Measurements from ENCODE around the gene WASF3. TPM values are rescaled to one million over a fixed set of nuclear protein-coding genes. Genes with fewer than 3 reads are reported as not detected.
A peak's percentile ranks its signal among the peaks of the same experiment; 100 is the strongest.

Gene WASF3
- total RNA-seq, 1 donor from 2014 or later, result 7.1 TPM

- no peak for DNase-seq
Measured at GRCh38 chr13:26685606-26686005, 128.1 kb downstream of the WASF3 start.

GRCh38 chr13:26686285-26686684 is 128.8 kb downstream of the WASF3 start:
- no peak for DNase-seq

- DNase-seq, result no peak
Measured at GRCh38 chr13:26688286-26688685, 130.8 kb downstream of the WASF3 start.

DNA sequence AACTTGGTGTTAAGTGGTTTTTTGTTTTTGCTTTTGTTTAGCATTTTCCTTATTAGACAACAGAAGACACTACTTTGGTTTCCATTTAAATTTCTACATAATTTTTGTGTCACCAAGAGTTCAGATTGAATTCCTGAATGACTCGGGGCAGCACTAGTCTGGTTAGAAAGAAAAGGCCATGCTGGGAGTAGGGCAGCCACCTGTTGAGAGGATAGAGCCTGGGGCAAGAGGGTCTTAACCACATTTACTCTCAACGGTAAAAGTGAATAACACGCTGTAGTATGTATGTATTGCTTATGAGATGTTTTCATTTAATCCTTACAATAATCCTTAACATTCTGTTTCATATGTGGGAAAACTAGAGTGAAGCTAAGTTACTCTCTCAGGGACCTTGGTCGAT is 131.5 kb downstream of the WASF3 start:
- no peak for DNase-seq

- no peak for DNase-seq
Measured at GRCh38 chr13:26693749-26694463, 136.4 kb downstream of the WASF3 start.

DNA sequence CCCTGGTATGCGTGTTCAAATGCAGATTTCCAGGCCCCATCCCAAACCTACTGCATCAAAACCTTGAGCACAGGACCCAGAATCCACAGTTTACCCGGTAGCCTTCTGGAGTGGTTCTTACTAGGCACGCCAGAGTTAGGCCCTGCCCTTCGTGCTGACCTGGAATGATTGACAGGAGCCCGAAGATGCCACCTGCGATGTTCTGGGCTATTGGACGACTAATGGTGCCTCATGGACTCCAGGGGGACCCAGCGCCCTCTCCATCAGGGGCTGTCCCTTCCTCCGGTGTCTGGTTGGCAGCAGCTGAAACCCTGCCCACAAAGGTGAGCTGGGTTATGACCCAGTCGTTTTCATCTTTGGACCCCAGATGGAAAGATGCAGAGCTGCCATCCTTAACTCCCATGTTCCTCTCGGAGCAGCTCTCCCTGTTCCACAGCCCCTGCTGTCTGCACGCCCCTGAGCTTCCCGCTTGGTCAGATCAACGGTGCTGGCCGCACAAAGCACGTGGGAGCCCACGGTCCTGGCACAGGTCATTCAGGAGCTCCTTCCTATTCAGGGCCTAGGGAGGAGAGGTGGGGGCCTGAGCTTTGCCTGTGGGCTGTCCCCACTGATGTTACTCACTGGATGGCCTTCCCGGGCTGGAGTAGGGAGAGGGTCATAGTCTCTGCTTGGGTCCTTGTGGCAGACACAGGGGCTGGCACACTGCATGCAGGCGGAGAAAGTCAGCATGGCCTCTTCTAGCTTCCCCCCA is 137.3 kb downstream of the WASF3 start:
- no peak for DNase-seq

GRCh38 chr13:26695360-26695705 is 137.8 kb downstream of the WASF3 start:
- no peak for DNase-seq

GRCh38 chr13:26695891-26696311 is 138.4 kb downstream of the WASF3 start:
- no peak for DNase-seq

- no peak for DNase-seq
Measured at GRCh38 chr13:26697069-26697955, 139.8 kb downstream of the WASF3 start.

DNA sequence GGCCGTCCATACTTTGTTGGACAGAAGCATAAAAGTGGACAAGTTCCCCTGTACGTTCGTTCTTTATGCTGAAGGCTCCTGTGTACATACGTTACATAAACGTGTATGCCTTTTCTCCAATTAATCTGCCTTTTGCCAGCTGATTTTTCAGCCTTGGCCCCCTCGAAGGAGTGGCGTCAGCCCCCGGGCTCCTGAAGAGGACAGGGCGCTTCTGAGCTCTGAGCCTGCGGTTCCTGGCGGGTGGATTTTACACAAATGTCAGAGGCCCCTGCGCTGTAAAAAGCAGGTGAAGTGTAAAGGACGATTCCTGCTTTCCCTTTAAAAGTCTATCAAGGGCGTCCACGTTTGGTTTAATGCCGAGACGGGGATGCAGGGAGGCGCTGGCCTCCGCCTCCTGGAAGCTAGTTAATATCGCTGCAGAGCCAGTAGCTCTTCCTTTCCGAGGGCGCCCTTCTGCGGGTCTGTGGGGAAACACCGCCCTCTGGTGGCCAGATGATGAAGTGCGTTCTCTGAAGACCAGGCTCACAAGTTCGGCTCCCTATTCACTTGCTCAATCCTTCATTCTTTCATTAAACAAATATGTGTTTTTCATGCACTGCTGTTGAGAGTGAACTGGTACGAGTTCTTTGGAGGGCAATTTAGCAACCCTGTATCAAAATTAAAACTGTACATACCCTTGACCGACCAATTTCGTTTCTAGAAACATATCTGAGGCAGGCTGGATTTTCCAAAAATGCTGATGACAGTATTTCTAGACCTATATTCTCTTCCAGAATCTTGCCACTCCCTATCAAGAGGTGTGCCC is 141.1 kb downstream of the WASF3 start:
- DNase-seq, result peak; percentile 94

DNA sequence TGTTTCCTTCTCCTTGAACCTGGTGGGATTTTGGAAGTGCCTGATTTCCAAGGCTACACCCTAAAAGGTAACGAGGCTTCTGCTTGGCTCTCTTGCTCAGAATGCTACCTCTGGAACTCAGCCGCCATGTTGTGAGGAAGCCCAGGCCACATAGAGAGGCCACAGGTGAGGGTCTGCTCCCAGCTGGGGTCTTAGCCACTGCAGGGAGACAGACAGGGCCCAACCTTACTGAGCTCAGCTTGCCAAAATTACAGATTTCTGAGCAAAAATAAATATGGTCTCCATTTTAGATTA is 141.7 kb downstream of the WASF3 start:
- no peak for DNase-seq

DNA sequence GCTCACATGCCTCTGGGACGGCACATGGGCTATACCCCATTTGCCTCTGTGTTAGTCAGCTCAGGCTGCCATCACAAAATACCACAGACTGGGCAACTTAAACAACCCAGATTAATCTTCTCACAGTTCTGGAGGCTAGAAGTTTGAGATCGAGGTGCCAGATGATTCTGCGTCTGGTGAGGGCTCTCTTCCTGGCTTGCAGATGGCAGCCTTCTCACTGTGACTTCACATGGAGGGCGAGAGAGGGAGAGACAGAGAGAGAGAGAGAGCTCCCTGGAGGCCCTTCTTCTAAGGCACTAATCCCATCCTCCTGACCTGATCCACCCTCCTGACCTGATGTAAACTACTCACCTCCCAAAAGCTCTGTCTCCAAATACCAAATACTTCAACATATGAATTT is 148.1 kb downstream of the WASF3 start:
- DNase-seq, result no peak

DNA sequence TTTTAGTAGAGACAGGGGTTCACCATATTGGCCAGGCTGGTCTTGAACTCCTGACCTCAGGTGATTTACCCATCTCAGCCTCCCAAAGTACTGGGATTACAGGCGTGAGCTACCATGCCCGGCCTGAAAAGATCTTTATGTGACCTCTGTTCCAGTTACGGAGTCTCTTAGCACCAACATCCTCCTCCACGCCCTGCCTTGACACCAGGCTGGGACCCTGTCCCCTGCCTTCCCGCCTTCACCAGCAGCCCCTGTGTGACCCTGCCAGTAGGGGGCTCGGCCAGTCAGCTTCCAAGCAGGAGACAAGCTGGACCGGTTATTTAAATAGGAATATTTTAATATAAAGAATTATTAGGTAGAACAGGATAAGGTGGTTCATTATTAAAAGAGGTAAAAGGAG is 148.9 kb downstream of the WASF3 start:
- no peak for DNase-seq

- DNase-seq, result peak; percentile 82
Measured at GRCh38 chr13:26707122-26708006, 149.9 kb downstream of the WASF3 start.

GRCh38 chr13:26708007-26708297 is 150.5 kb downstream of the WASF3 start:
- DNase-seq, result no peak

- no peak for DNase-seq
Measured at GRCh38 chr13:26709461-26709860, 152.0 kb downstream of the WASF3 start.

GRCh38 chr13:26710166-26710565 is 152.7 kb downstream of the WASF3 start:
- DNase-seq, result peak; percentile 49

DNA sequence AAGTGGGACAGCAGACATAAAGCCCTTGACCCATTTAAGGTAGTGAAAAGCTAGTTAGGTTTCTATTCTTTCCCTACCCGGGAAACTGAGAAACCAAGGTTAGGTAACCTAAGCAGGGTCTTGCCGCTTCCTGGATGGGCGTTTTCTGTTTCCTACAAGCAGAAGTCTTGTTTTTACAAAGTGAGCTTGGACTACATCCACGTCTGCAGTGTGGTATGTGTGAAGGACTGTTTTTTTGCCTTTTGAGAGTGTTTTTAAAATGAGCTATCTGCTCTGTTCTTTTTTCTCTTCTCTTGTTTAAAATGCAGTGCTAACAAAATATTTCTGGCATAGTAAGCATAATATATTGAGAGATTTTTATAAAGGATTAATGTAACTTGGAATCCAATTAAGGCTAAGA is 153.7 kb downstream of the WASF3 start:
- no peak for DNase-seq

DNA sequence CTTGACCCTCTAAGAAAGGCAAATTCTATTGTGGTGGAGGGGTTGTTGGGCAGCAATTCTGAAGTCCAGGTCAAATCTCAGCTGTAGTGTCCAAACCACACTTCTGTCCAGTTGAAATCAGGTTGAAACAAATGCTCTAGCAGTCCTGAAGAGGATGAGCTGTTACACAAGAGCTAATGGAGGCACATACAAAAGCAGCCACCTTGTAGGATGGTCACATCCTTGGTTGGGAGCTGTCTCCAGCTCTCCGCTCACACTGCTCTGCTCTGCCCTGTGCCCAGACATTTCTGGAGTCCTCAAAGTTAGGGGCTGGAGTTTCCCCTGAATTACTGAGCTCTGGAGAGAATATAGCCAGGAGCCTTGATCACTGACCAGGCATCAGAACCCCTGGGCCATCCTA is 155.9 kb downstream of the WASF3 start:
- DNase-seq, result no peak

GRCh38 chr13:26716984-26717383 is 159.5 kb downstream of the WASF3 start:
- DNase-seq, result no peak

DNA sequence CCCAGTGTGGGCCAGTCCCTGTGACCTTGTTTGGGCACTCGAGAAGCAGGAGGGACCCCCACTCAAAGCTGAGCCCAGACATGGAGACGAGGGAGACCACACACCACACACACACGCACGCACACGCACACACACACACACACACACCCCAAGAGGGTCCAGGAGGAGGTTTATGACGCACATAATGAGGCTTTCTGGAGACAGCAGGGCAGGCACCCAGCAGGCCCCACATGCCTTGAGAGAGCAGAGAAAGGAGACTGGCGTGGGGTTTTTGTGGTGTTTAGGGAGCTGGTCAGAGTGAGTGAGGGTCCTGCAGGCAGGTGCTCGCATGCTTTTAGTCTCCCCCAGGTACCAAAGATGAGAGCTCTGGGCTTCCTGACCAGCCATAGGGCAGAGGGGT is 160.7 kb downstream of the WASF3 start:
- DNase-seq, result no peak

- DNase-seq, result no peak
Measured at GRCh38 chr13:26718872-26719271, 161.4 kb downstream of the WASF3 start.
